ENCODE measurements around the gene CTNNA2.

DNA sequence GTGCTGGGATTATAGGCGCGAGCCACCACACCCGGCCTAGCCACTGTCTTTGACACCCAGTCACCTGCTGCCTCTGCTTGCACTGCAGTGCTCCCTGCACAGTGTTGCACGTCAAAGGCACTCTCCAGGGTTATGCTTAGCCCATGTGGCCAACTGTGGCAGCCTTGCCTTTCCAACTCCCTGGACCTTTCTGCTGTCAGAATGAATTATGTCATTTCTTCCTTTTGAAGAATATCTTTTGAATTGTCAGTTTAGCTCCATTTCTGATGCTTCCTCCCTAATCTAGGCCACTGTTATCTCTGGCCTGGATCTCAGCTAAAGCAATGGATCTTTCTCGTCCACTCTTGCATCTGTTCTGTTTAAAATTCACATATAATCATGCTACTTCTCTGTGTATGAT is 821.0 kb downstream of the CTNNA2 start:
- TF ChIP-seq, protein P1, sequence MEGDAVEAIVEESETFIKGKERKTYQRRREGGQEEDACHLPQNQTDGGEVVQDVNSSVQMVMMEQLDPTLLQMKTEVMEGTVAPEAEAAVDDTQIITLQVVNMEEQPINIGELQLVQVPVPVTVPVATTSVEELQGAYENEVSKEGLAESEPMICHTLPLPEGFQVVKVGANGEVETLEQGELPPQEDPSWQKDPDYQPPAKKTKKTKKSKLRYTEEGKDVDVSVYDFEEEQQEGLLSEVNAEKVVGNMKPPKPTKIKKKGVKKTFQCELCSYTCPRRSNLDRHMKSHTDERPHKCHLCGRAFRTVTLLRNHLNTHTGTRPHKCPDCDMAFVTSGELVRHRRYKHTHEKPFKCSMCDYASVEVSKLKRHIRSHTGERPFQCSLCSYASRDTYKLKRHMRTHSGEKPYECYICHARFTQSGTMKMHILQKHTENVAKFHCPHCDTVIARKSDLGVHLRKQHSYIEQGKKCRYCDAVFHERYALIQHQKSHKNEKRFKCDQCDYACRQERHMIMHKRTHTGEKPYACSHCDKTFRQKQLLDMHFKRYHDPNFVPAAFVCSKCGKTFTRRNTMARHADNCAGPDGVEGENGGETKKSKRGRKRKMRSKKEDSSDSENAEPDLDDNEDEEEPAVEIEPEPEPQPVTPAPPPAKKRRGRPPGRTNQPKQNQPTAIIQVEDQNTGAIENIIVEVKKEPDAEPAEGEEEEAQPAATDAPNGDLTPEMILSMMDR (IDR thresholded peaks at IDR 0.05): no peak
- no peak for TF ChIP-seq POLR2A (IDR thresholded peaks at IDR 0.05)

Data from right lobe of liver (tissue), 4 donors.